Activated T-cell treated with anti-CD3 and anti-CD28 coated beads, Interleukin-2, amount 50 U/mL, for 24 hours (primary cell): ENCODE data around the gene RIMKLA.

Experiments
- DNase-seq: peaks from one replicate; pipeline ENCODE4 v3.0.0-alpha.2; 2020
- H3K27ac Mint-ChIP-seq: 2 replicates; pipeline ENCODE4 v1.8.0; 2020; ENCODE audit warnings: mild to moderate bottlenecking, mixed read lengths
- H3K27me3 Mint-ChIP-seq: 2 replicates; pipeline ENCODE4 v1.8.0; 2020; ENCODE audit warnings: mixed read lengths
- H3K36me3 Mint-ChIP-seq: 2 replicates; pipeline ENCODE4 v1.8.0; 2020; ENCODE audit warnings: low read depth, mixed read lengths
- H3K4me1 Mint-ChIP-seq: 2 replicates; pipeline ENCODE4 v1.8.0; 2020; ENCODE audit warnings: low read depth, mixed read lengths
- H3K4me3 Mint-ChIP-seq: 2 replicates; pipeline ENCODE4 v1.8.0; 2020; ENCODE audit warnings: mild to moderate bottlenecking, moderate library complexity, mixed read lengths
- H3K9me3 Mint-ChIP-seq: 2 replicates; pipeline ENCODE4 v1.8.0; 2020; ENCODE audit warnings: mixed read lengths

The RIMKLA gene

DNA sequence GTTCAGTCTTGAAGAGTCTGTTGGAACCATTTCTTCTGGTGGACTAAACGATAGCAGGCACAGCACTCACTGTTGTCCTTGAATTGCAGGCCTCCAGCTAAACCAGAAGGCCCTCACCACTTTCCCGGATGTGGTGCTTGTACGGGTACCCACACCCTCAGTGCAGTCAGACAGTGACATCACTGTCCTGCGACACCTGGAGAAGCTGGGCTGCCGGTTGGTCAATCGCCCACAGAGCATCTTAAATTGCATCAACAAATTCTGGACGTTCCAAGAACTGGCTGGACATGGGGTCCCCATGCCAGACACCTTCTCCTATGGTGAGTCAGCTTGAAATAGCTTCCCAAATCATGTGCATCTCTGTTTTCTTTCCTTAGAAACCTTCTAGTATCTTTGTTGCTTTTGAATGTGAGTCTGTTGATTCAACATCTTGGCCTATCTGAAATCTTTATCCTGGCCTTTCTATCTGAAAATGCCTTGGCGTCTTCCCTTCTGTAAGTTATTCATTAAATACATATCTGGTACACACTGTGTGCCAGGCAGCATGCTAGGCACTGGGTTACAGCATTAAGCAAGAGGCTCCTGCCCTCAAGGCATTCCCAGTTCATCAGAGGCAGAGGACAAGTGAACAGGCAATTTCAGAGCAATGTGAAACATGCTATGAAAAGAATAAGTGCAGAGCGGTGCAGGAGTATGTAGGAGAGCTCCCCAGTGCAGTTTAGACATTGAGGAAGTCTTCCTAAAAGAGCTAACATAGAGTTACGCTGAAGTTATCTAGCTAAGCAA, 18.9 kb downstream of the RIMKLA start:
- H3K9me3 Mint-ChIP-seq, result no peaks in the 10 kb centered on the region
- H3K36me3 Mint-ChIP-seq, result no peaks in the 10 kb centered on the region
- peaks cover 2% of the 10 kb centered on the region for H3K27me3 Mint-ChIP-seq
- H3K27ac Mint-ChIP-seq, result no peak overlapping the region
- DNase-seq, result no peak
- H3K4me1 Mint-ChIP-seq, result no peaks in the 10 kb centered on the region
- no peak overlapping the region for H3K4me3 Mint-ChIP-seq

- no peaks in the 10 kb centered on the region for H3K9me3 Mint-ChIP-seq
- peaks cover 8% of the 10 kb centered on the region for H3K27me3 Mint-ChIP-seq
- DNase-seq, result no peak
- no peaks in the 10 kb centered on the region for H3K36me3 Mint-ChIP-seq
- H3K27ac Mint-ChIP-seq, result no peak overlapping the region
- no peaks in the 10 kb centered on the region for H3K4me1 Mint-ChIP-seq
- H3K4me3 Mint-ChIP-seq, result no peak overlapping the region
Observed at GRCh38 chr1:42403880-42404400, 23.3 kb downstream of the RIMKLA start.

DNA sequence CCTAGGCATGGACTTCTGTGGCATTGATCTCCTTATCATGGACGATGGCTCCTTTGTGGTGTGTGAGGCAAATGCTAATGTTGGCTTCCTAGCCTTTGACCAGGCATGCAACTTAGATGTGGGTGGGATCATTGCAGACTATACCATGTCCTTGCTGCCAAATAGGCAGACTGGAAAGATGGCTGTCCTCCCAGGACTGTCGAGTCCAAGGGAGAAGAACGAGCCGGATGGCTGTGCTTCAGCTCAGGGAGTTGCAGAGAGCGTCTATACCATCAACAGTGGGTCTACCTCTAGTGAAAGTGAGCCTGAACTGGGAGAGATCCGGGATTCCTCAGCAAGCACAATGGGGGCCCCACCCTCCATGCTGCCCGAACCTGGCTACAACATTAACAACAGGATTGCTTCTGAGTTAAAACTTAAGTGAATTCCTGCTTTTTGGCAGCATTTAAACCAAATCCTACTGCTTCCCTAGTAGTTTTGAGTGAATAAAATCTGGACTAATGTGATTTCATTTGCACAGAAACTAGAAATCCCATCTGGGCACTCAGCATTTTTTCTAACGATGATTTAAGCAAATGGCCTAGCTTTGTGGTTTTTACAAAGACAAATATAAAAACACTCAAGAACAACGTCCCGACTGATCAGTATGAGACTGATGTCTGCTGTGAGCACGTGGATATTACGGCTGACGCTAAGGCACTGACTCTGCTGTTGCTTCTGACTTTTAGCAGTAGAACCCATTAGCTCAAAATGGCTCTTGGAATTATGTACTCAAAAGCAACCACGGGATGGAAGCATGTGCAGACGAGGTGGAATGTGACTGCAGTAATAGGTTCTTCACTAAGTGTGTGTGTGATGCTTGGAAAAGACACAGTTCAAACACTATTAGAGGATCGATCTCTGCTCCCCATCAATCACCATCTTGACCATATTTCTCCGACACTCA, 34.2 kb downstream of the RIMKLA start:
- no peak overlapping the region for H3K4me3 Mint-ChIP-seq
- no peak for DNase-seq
- H3K27ac Mint-ChIP-seq, result no peak overlapping the region
- no peaks in the 10 kb centered on the region for H3K4me1 Mint-ChIP-seq
- H3K36me3 Mint-ChIP-seq, result no peaks in the 10 kb centered on the region
- peaks cover 3% of the 10 kb centered on the region for H3K27me3 Mint-ChIP-seq
- no peaks in the 10 kb centered on the region for H3K9me3 Mint-ChIP-seq

DNA sequence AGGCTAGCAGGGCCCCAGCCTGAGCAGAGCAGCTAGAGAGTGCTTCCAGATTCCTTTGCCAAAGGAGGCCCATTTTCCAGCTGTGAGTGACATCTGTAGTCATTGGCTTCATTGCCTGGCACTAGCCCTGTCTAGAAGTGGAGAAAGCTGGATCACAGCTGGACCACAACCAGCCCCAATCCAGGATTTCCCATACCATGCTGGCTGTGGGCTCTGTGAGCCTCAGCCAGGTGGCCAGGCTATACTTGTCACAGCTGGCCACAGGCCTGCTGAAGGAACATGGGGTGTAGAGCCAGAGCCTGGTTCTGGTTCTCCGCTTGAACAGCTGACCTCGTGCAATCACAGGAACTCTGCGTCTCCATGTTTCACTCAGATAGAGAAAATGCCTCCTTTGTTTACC, 36.6 kb downstream of the RIMKLA start:
- H3K27me3 Mint-ChIP-seq, result peaks cover 5% of the 10 kb centered on the region
- no peak overlapping the region for H3K4me3 Mint-ChIP-seq
- H3K27ac Mint-ChIP-seq, result no peak overlapping the region
- no peak for DNase-seq
- H3K36me3 Mint-ChIP-seq, result no peaks in the 10 kb centered on the region
- no peaks in the 10 kb centered on the region for H3K9me3 Mint-ChIP-seq
- H3K4me1 Mint-ChIP-seq, result no peaks in the 10 kb centered on the region

- H3K9me3 Mint-ChIP-seq, result no peaks in the 10 kb centered on the region
- H3K27me3 Mint-ChIP-seq, result peaks cover 7% of the 10 kb centered on the region
- H3K27ac Mint-ChIP-seq, result no peak overlapping the region
- DNase-seq, result no peak
- no peaks in the 10 kb centered on the region for H3K36me3 Mint-ChIP-seq
- H3K4me3 Mint-ChIP-seq, result no peak overlapping the region
- H3K4me1 Mint-ChIP-seq, result no peaks in the 10 kb centered on the region
Observed at GRCh38 chr1:42418516-42418915, 37.9 kb downstream of the RIMKLA start.

DNA sequence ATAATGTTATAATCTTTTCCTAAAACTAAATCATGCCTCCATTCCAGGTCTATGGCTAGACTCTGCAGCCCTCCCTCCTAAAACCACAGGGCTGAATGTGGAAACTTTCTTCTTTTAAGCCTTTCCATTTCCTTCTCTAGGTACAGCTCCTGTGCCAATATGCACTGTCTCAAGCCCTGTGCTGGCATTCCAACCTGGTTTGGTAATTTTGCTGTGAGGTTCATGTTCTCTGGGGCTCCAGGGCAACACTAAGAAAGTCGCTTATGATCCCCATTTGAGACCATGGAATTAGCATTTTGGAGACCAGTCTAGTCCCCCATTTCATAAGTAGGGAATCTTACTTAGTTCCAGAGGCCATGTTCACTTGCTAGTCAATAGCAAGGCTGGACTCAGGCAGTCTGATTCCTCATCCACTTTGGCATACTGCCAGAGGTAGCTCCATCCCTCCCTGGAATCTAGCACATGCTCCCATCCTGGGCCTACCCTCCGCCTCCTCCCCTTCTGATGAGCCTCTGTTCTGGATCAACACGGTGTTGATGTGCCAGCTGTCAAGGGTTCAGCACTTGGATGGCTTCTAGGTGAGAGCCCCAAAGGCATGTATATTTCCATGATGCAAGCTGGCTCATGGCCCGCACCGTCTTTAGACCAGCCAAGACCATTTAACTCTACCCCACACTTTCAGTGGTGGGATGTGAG, 38.7 kb downstream of the RIMKLA start:
- Mint-ChIP-seq H3K4me3 (no peak overlapping the region), H3K27me3 (peaks cover 7% of the 10 kb centered on the region), H3K36me3 (no peaks in the 10 kb centered on the region), H3K9me3 (no peaks in the 10 kb centered on the region), H3K4me1 (no peaks in the 10 kb centered on the region), H3K27ac (no peak overlapping the region)
- no peak for DNase-seq

DNA sequence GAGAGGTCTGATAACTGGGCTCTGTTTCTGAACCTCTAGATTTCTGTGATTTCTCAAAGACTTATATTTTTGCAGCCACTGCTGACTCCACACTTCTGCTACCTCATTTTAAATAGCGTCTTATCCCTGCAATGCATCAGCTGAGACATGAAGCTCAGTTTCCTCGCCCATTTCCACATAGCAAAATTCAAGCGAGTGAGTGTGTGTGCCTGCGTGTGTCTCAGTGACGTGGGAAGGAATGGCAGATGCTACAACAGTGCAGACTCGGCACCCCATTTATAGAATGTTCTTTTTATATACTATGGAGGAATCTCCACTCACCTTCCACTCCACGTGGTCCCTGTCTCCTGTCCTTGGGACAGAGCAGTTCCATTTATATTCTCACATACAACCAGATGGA, 39.5 kb downstream of the RIMKLA start:
- no peak overlapping the region for H3K27ac Mint-ChIP-seq
- H3K4me1 Mint-ChIP-seq, result no peaks in the 10 kb centered on the region
- no peak for DNase-seq
- H3K27me3 Mint-ChIP-seq, result peaks cover 7% of the 10 kb centered on the region
- H3K4me3 Mint-ChIP-seq, result no peak overlapping the region
- H3K36me3 Mint-ChIP-seq, result no peaks in the 10 kb centered on the region
- H3K9me3 Mint-ChIP-seq, result no peaks in the 10 kb centered on the region

DNA sequence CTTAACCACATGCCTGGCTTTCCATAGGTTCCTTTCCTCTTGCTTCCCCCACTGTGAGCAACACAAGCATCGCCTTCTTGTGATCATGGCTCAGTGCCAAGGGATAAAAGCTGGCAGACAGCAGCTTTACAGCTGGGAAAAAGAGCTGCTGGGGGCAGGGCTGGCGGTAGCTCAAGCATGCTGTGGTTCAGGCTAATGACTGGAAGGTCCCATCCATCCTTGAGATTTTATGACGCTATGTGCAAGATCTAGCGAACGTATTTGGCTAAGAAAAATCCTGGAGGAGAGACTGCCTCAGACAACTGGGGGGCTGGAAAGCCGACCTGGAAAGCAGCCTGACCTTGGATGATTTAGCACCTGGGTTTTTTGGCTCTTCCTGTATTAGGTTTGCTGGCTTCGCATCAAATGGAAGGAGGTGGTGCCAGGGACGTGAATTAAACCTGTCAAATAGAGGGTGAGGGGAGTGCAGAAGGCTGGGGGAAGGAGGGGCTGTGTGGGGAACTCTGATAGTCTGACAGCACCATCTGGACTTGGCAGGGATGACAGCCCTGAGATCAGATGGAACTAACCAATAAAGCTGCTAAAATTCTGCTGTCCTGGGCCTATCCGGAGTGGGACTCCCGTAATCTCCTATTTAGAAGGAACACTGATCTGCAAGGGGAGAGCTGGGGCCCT, 40.5 kb downstream of the RIMKLA start:
- DNase-seq, result no peak
- H3K4me3 Mint-ChIP-seq, result no peak overlapping the region

DNA sequence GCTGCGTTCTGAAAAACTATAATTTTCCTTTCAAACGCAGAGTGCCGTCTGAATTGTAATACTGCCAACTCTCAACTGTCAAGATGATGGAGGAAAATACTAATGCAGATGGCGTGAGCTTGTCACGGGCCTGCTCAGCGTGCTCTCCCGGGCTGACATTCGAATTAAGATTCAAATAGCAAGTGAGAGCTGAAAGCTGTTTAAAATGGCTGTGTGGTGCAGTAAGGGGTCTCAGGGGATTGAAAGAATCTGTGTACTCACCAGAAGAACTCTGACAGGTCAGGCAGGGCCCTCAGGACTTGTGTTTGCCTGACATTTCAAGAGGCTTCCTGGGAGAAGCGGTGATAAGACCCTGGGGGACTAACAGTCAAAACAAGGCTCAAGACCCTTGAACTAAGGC, 42.1 kb downstream of the RIMKLA start:
- Mint-ChIP-seq H3K9me3 (no peaks in the 10 kb centered on the region), H3K36me3 (no peaks in the 10 kb centered on the region), H3K27ac (no peak overlapping the region), H3K27me3 (peaks cover 7% of the 10 kb centered on the region), H3K4me1 (no peaks in the 10 kb centered on the region), H3K4me3 (no peak overlapping the region)
- no peak for DNase-seq

More for the DNA sequence above, 40.5 kb downstream of the RIMKLA start:
- Mint-ChIP-seq H3K9me3 (no peaks in the 10 kb centered on the region), H3K27me3 (peaks cover 7% of the 10 kb centered on the region), H3K4me1 (no peaks in the 10 kb centered on the region), H3K36me3 (no peaks in the 10 kb centered on the region), H3K27ac (no peak overlapping the region)

DNA sequence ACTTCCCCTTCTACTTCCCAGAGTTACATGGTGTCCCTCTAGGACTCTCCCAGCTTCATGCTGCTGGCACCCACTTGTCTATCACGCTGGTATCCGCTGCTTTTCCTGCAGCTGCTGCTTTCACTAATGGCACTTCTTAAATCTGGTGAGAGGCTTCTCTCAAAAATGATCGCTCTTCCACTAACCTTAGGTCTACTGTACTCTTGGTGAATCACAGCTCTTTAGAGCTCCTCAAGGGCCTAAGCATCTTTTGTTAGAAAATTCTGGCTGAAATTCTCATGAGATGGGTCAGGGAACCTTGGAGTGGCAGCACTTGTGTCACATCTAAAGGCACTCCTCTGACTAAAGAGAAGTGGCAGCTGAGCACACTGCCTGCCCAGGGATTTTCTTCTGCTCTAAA, 43.1 kb downstream of the RIMKLA start:
- Mint-ChIP-seq H3K27ac (no peak overlapping the region), H3K36me3 (no peaks in the 10 kb centered on the region), H3K4me3 (no peak overlapping the region), H3K4me1 (no peaks in the 10 kb centered on the region), H3K27me3 (peaks cover 7% of the 10 kb centered on the region), H3K9me3 (no peaks in the 10 kb centered on the region)
- no peak for DNase-seq

DNA sequence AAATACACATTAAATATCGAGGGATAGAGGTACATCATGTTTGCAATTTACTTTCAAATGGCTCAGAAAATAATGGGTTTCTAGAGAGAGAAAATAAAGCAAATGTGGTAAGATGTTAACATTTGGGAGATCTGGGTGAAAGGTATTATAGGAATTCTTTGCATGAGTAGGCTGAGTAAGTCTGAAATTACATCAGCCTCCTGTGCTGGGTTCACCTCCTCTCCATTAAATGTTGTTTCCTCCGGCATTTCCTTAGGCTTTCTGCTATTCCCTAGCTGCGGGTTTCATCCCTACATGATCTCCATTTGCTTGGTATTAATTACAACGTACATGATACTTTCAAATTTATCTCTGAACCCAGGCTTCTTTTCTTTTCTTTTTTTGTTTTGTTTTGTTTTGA, 43.6 kb downstream of the RIMKLA start:
- peaks cover 7% of the 10 kb centered on the region for H3K27me3 Mint-ChIP-seq
- no peaks in the 10 kb centered on the region for H3K4me1 Mint-ChIP-seq
- no peaks in the 10 kb centered on the region for H3K36me3 Mint-ChIP-seq
- no peak for DNase-seq
- no peak overlapping the region for H3K4me3 Mint-ChIP-seq
- no peaks in the 10 kb centered on the region for H3K9me3 Mint-ChIP-seq
- no peak overlapping the region for H3K27ac Mint-ChIP-seq

DNA sequence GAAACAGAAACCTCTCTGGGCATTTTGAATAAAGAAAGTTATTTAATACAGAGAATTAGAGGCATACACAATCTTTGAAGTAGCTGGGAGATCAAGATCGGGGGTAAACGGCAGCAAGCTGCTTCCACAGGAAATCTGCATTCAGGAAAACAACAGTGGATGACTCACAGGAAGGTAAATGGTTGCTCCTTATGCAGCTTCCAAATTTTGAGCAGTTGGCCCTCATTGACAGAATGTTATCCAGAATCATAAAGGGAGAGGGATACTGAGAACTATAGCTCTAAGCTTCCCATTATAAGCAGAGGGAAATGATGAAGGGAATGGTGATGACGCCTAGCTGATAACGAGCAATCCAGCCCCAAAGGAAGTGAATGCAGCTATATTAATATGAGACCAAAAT, 46.6 kb downstream of the RIMKLA start:
- H3K9me3 Mint-ChIP-seq, result no peaks in the 10 kb centered on the region
- no peak overlapping the region for H3K4me3 Mint-ChIP-seq
- H3K27ac Mint-ChIP-seq, result no peak overlapping the region
- peaks cover 2% of the 10 kb centered on the region for H3K27me3 Mint-ChIP-seq
- no peak for DNase-seq
- no peaks in the 10 kb centered on the region for H3K4me1 Mint-ChIP-seq
- H3K36me3 Mint-ChIP-seq, result no peaks in the 10 kb centered on the region

DNA sequence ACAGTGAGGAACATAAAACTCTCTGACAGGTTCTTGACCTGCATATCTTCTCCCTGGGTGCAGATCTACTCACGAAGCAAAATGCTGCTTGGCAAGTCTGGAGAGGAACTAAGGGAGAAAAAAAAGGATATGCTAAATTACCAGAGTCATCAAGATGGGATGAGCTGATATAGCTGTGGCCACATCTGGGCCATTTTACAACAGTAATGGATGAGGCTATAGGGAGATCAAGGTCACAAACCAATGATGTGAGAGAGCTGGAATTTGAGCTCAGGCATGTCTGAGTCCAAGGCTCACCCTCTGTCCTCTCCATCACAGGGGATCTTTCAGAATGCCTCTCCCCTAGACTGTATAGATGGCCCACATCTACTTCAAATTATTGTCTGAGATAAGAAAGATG, 49.0 kb downstream of the RIMKLA start:
- no peak overlapping the region for H3K4me3 Mint-ChIP-seq
- no peaks in the 10 kb centered on the region for H3K4me1 Mint-ChIP-seq
- H3K36me3 Mint-ChIP-seq, result no peaks in the 10 kb centered on the region
- H3K27ac Mint-ChIP-seq, result no peak overlapping the region
- DNase-seq, result no peak
- H3K9me3 Mint-ChIP-seq, result no peaks in the 10 kb centered on the region
- no peaks in the 10 kb centered on the region for H3K27me3 Mint-ChIP-seq
